Hematopoietic multipotent progenitor cell treated with erythropoietin and hydrocortisone succinate and interleukin-3 and kit ligand, for 4 days (in vitro differentiated cells): ENCODE data around the gene ANXA3.
A peak's percentile ranks its signal among the peaks of the same experiment; 100 is the strongest.
"Not testable (repeated sequence)": the region's sequence is repeated elsewhere in the genome, so short reads cannot be mapped to it uniquely, and the experiment has no call there.

ENCODE experiments used
- DNase-seq: peaks from one replicate; pipeline ENCODE4 v3.0.0-alpha.2; 2015

The ANXA3 gene

GRCh38 chr4:78543424-78544125, 8.0 kb upstream of the ANXA3 start:
- DNase-seq: no peak

GRCh38 chr4:78544678-78545077, 6.9 kb upstream of the ANXA3 start:
- DNase-seq: no peak

GRCh38 chr4:78545275-78546246, 6.0 kb upstream of the ANXA3 start:
- no peak for DNase-seq

GRCh38 chr4:78547899-78548298, 3.7 kb upstream of the ANXA3 start:
- DNase-seq: not testable (repeated sequence)

GRCh38 chr4:78548889-78549288, 2.7 kb upstream of the ANXA3 start:
- DNase-seq: not testable (repeated sequence)

- peak; percentile 41 for DNase-seq
These were observed 946 bp downstream of the ANXA3 start for GRCh38 chr4:78552389-78553042.

GRCh38 chr4:78553043-78553396, 1.4 kb downstream of the ANXA3 start:
- DNase-seq: no peak

- DNase-seq: no peak
These were observed 2.0 kb downstream of the ANXA3 start for GRCh38 chr4:78553529-78554060.

- no peak for DNase-seq
These were observed 5.1 kb downstream of the ANXA3 start for GRCh38 chr4:78556665-78557064.

- no peak for DNase-seq
These were observed 6.3 kb downstream of the ANXA3 start for GRCh38 chr4:78557841-78558240.

- DNase-seq: no peak
These were observed 6.8 kb downstream of the ANXA3 start for GRCh38 chr4:78558410-78558809.

GRCh38 chr4:78560296-78560963, 8.9 kb downstream of the ANXA3 start:
- DNase-seq: no peak

- DNase-seq: no peak
These were observed 10.1 kb downstream of the ANXA3 start for GRCh38 chr4:78561677-78562076.

- DNase-seq: no peak
These were observed 11.1 kb downstream of the ANXA3 start for GRCh38 chr4:78562687-78563086.

- no peak for DNase-seq
These were observed 14.4 kb downstream of the ANXA3 start for GRCh38 chr4:78565971-78566372.

- no peak for DNase-seq
These were observed 15.4 kb downstream of the ANXA3 start for GRCh38 chr4:78566834-78567499.

- DNase-seq: no peak
These were observed 16.0 kb downstream of the ANXA3 start for GRCh38 chr4:78567500-78568060.

GRCh38 chr4:78568640-78569305, 17.2 kb downstream of the ANXA3 start:
- DNase-seq: no peak

- no peak for DNase-seq
These were observed 17.8 kb downstream of the ANXA3 start for GRCh38 chr4:78569306-78569821.

- DNase-seq: no peak
These were observed 18.5 kb downstream of the ANXA3 start for GRCh38 chr4:78570117-78570516.

GRCh38 chr4:78571804-78572203, 20.2 kb downstream of the ANXA3 start:
- DNase-seq: no peak
